Measurements from ENCODE around the gene ITGA8.
"Not testable (repeated sequence)": the region's sequence is repeated elsewhere in the genome, so short reads cannot be mapped to it uniquely, and the experiment has no call there.

The ITGA8 gene

DNA sequence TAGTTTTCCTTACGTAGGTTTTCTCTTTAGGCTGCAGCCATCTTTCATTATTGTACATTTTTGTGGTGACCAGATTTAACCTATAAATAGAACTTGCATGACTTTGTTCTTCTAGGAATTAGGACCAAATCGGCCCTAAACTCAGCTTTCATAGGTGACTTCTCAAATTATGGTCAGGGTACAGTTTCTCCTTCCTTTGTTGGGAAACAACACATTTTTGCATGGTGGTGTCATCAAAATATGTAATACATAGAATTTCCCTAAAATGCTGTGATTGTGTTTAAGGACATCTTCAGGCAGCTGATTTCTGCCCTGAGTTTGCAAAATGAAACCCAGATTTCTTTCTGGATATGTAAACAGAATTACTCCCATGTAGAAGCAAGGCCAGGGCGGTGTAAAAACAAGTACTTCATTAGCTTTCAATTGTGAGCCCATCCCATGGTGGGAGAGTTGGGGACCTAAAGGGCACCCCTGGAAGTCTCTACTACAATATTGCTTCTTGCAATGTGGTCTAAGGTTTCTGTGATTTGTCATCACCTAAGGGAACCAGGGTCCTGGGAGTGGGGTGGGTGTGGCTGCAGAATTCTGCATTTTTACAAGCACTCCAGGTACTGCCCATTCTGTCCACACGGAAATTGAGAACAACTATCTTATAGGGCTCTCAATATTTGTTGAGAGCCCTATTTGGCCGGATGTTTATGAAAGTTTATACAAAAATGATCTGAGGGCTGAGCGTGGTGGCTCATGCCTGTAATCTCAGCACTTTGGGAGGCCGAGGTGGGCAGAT lies 227.7 kb downstream of the ITGA8 start:
- in situ Hi-C loops (cut with HindIII; ENCODE audit: low pct_ligation_motif_present, low pct_unique_long_range_greater_than_20kb, low sequenced_read_pairs) = no loop called here
- DNase-seq = no peak

- in situ Hi-C loops (cut with HindIII; ENCODE audit: low pct_ligation_motif_present, low pct_unique_long_range_greater_than_20kb, low sequenced_read_pairs) = no loop called here
- no peak for DNase-seq
Measured at GRCh38 chr10:15489431-15489830, 230.3 kb downstream of the ITGA8 start.

GRCh38 chr10:15487376-15487775 lies 232.3 kb downstream of the ITGA8 start:
- DNase-seq = no peak
- in situ Hi-C loops (cut with HindIII; ENCODE audit: low pct_ligation_motif_present, low pct_unique_long_range_greater_than_20kb, low sequenced_read_pairs) = no loop called here

DNA sequence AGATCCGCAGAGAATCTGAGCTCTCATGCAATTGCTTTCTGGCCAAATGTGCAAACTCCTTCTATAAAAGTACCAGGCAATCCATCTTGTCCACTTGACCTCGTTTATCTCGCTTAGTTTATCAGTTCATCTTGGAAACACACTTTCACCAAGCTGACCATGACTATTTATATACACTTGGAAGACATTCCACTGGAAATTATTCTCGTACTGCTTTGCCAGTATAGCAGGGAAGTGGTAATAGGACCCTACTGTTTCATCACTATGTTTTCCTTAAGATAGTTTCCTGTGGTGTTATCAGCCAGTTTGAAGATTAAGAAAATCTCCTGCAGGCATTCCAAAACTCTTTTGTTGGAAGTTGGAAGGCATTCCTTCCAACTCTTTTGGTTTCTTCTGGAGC lies 233.3 kb downstream of the ITGA8 start:
- in situ Hi-C loops (cut with HindIII; ENCODE audit: low pct_ligation_motif_present, low pct_unique_long_range_greater_than_20kb, low sequenced_read_pairs) = no loop called here
- no peak for DNase-seq

GRCh38 chr10:15485684-15486316 lies 233.9 kb downstream of the ITGA8 start:
- in situ Hi-C loops (cut with HindIII; ENCODE audit: low pct_ligation_motif_present, low pct_unique_long_range_greater_than_20kb, low sequenced_read_pairs) = no loop called here
- DNase-seq = no peak

DNA sequence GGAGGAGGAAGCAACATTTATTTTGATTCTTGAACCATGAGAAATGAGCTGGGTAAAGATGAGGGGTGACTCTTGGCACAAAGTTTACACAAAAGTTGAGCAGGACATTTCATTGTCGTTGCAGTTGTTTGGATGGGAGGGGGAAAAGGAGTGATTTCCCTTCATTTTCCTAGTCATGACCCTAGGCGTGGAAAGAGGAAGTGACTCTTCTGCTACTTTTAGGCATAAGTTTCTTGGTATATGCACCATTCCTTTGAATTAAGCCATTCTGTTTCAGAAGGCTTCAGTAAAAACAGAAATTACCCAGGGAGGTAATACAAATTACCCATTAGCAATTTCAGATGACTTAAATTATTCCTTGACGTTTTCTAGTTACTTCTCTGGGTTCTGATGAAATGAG lies 234.7 kb downstream of the ITGA8 start:
- DNase-seq = no peak
- in situ Hi-C loops (cut with HindIII; ENCODE audit: low pct_ligation_motif_present, low pct_unique_long_range_greater_than_20kb, low sequenced_read_pairs) = no loop called here

- no peak for DNase-seq
- in situ Hi-C loops (cut with HindIII; ENCODE audit: low pct_ligation_motif_present, low pct_unique_long_range_greater_than_20kb, low sequenced_read_pairs) = no loop called here
Measured at GRCh38 chr10:15484128-15484527, 235.6 kb downstream of the ITGA8 start.

DNA sequence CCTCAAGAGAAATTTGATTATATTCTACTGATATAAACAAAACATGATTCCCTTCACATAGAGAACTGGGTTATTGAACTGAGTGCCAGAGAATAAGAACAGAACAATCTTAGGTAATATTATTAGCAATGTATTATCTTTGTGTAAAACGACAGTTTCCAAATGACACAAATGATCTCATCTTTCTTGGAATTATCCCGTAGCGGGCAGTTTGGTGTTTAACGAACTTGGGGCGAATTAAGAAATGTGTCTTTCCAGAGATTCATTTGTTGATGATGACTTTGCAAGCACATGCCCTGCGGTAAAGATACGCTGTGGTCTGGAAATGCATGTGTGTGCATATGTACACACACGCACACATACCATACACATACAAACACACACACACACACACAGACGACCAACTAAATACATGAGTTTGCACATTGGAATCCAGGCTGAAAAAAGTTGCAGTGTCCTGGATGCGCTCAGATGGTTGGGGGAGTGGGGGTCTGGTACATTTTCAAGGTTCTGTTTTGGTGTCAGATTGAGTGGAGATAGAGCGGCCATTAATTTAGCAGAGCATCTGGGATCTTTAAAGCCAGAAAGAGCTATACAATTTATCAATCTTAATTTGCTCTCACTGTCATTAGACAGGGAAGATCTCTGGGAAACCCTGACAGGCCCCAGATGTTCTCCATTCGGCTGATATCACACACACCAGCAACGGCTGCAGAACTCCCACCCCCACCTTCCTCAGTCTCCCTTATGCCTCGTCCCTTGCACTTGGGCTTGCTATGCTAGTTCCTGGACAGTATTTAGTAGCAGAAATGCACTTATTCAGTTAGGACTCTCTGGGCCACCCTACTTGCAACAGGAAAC lies 236.3 kb downstream of the ITGA8 start:
- DNase-seq = no peak
- in situ Hi-C loops (cut with HindIII; ENCODE audit: low pct_ligation_motif_present, low pct_unique_long_range_greater_than_20kb, low sequenced_read_pairs) = no loop called here

GRCh38 chr10:15482156-15482555 lies 237.6 kb downstream of the ITGA8 start:
- in situ Hi-C loops (cut with HindIII; ENCODE audit: low pct_ligation_motif_present, low pct_unique_long_range_greater_than_20kb, low sequenced_read_pairs) = no loop called here
- no peak for DNase-seq

- in situ Hi-C loops (cut with HindIII; ENCODE audit: low pct_ligation_motif_present, low pct_unique_long_range_greater_than_20kb, low sequenced_read_pairs) = no loop called here
Measured at GRCh38 chr10:15478950-15479349, 240.8 kb downstream of the ITGA8 start.

DNA sequence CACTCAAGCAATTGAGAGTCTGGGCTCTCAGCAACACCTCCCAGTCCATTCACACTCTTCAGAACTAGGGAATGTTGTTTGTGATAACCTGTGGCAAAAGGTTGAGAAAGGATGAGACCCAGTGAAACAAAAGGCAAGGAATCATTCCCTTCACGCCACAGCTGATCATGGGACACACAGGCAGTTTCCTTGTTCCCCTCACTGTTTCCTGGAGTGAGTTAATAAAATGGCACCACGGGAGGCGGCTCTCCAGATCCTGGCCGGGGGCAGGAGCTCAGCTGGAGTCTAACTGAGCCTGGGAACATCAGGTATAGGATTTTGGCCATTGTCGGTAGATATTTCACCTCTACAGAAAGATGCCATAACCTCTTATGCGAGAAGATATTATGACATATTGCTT lies 241.3 kb downstream of the ITGA8 start:
- in situ Hi-C loops (cut with HindIII; ENCODE audit: low pct_ligation_motif_present, low pct_unique_long_range_greater_than_20kb, low sequenced_read_pairs) = no loop called here

More at GRCh38 chr10:15478950-15479349, 240.8 kb downstream of the ITGA8 start:
- DNase-seq = no peak

GRCh38 chr10:15476337-15476736 lies 243.4 kb downstream of the ITGA8 start:
- no peak for DNase-seq
- in situ Hi-C loops (cut with HindIII; ENCODE audit: low pct_ligation_motif_present, low pct_unique_long_range_greater_than_20kb, low sequenced_read_pairs) = no loop called here

More for the DNA sequence above, 241.3 kb downstream of the ITGA8 start:
- no peak for DNase-seq

GRCh38 chr10:15475439-15475838 lies 244.3 kb downstream of the ITGA8 start:
- in situ Hi-C loops (cut with HindIII; ENCODE audit: low pct_ligation_motif_present, low pct_unique_long_range_greater_than_20kb, low sequenced_read_pairs); DNase-seq: not testable (repeated sequence)

DNA sequence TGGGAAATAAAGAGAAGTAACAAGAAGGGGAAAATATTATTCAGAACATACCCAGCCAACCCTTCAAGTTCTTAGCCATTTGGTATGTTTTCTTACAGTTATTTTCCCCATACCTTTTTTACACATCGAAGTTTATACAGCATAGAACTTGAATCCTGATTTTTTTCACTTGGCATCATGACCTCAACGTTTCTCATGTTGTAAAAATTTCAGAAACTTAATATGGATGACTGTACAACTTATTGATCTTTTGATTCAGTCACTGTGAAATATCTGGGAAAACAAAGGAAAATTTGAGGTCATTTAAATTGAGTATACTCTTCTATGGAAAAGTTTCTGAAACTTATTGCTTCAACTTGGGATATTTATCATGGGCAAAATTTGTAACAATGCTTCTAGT lies 245.1 kb downstream of the ITGA8 start:
- no peak for DNase-seq
- in situ Hi-C loops (cut with HindIII; ENCODE audit: low pct_ligation_motif_present, low pct_unique_long_range_greater_than_20kb, low sequenced_read_pairs) = no loop called here

DNA sequence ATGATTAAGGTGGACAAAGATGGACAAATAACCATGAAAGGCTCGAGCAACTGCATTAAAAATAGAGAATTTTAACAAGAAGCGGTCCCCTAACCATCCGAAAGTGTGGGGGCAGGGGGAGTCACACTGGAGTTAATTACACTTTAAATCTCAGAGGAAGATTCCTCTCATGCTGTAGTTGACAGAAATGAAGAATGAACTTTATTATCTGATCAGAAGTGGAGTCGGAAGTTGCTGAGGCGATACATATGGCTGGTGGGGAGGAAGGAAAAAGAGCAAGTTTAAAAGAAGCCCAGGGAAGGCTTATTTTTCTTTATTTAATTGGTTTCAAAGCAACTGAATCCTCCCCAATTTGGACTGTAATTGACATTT lies 246.3 kb downstream of the ITGA8 start:
- no peak for DNase-seq
- in situ Hi-C loops (cut with HindIII; ENCODE audit: low pct_ligation_motif_present, low pct_unique_long_range_greater_than_20kb, low sequenced_read_pairs) = no loop called here

GRCh38 chr10:15472431-15473395 lies 247.0 kb downstream of the ITGA8 start:
- no peak for DNase-seq
- in situ Hi-C loops (cut with HindIII; ENCODE audit: low pct_ligation_motif_present, low pct_unique_long_range_greater_than_20kb, low sequenced_read_pairs) = no loop called here

DNA sequence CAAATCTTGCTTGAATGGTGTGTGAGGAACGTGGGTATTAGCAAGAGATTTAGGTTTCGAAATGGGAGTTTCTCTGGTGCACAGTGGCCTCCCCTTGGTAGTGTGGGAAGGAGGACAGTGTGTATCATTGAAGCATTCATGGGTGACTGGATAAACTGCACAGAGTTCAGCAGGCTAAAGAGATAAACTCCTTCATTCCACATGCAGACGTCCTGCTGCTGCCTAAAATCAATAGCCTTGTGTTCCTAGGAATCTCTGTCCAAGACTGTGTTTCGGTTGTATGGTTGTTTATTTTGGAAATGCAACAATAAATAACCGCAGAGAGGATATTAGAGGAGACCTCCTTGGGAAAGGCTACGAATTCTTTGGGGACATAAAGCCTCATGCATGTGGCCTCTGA lies 247.7 kb downstream of the ITGA8 start:
- in situ Hi-C loops (cut with HindIII; ENCODE audit: low pct_ligation_motif_present, low pct_unique_long_range_greater_than_20kb, low sequenced_read_pairs) = no loop called here
- DNase-seq = no peak

GRCh38 chr10:15469111-15469510 lies 250.6 kb downstream of the ITGA8 start:
- in situ Hi-C loops (cut with HindIII; ENCODE audit: low pct_ligation_motif_present, low pct_unique_long_range_greater_than_20kb, low sequenced_read_pairs) = no loop called here
- no peak for DNase-seq

Data from ACHN (cell line).